Raji (cell line): Measurements from ENCODE around the gene LMNB1.

ENCODE experiments used
- POLR2A ChIP-seq: IDR thresholded peaks from 2 replicates; pipeline ENCODE4 v1.6.1; 2011; ENCODE audit warnings: low read depth, low read length, control low read depth; ENCODE audit not compliant: insufficient read depth

Gene LMNB1

DNA sequence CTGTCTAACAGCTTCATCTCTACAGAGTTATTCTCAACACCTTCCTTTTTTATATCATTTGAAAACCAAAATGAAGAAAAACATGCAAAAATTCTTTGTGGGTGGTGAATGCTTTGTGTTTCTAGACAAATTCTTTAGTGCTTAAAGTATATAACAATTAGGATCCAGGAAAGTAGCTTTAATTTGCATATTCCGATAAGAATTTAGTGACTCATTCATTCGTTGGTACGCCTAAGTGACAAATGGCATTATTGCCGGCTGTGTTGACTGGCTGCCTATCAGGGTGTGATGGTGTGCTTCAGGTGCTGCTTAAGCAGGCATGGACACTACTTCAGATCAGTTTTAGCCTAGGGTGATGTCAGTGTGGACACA is 35.2 kb downstream of the LMNB1 start:
- TF ChIP-seq POLR2A: no peak

DNA sequence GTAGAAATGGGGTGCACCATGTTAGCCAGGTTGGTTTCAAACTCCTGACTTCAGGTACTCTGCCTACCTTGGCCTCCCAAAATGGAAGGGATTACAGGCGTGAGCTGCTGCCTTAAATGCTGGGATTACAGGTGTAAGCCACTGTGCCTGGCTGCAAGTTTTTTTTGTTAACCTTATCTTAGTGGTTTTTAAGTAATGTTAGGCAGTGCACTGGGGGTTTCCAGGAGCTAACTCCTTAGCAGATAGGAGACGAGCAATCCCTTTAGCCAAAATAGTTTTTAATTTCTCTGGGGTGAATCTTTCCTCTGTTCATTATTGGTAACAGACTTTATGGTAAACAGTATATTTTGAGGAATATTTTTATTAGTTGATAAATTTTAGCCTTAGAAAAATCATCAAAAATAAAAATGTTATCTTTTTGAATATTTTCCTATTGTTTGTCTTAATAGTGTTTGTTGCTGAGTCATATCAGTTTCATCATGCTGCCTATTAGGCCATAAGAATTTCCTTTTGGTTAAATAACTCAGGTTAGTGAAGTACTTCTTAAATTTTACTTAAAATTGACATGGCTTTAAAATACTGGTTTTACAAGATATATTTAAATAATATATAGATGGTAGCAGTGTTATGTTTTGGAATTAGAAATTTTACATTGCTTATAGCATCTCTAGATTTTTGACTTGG is 37.9 kb downstream of the LMNB1 start:
- no peak for TF ChIP-seq POLR2A

- TF ChIP-seq POLR2A: no peak
Measured at GRCh38 chr5:126816649-126817048, 39.7 kb downstream of the LMNB1 start.

- TF ChIP-seq POLR2A: no peak
Measured at GRCh38 chr5:126818736-126819135, 41.8 kb downstream of the LMNB1 start.

DNA sequence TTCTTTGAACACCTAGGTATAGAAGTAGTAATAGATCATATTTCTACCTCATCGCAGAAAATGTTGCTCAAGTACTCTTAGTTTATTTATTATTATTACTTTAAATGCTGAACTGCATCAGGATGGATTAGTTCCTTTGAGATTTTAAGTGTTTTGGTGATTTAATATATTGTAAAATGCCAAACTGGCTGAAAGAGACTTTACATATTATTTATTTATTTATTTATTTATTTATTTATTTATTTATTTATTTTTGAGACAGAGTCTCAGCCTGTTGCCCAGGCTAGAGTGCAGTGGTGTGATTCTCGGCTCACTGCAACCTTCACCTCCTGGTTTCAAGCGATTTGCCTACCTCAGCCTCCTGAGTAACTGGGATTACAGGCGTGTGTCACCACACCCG is 42.3 kb downstream of the LMNB1 start:
- TF ChIP-seq POLR2A: no peak

DNA sequence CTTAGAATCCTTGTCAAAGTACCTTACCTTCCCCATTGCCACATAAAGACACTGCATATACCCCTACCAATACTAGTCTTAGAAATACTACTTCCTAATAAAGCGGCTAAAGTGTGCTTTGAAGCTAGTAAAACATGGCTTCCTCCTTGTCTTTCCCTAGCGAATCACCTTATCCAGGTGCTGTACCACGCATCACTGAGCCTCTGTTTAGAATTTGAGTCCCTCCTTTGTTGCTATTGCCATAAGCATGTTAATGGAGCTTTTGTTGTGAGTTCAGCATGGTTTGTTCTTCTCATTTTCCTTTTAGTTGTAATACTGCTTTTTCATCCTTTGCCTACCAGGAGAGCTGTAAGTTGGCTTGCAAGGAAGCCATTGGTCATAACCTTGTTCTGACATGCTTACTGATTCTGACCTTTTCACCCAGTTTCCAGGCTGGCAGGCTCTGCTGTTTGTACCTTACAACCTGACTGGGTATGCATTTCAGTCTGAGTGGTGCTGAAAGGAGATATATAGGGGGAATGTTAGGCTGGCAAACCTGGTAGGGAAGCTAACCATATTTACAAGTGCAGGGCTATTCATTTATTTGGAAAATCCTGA is 49.8 kb downstream of the LMNB1 start:
- TF ChIP-seq POLR2A: no peak

DNA sequence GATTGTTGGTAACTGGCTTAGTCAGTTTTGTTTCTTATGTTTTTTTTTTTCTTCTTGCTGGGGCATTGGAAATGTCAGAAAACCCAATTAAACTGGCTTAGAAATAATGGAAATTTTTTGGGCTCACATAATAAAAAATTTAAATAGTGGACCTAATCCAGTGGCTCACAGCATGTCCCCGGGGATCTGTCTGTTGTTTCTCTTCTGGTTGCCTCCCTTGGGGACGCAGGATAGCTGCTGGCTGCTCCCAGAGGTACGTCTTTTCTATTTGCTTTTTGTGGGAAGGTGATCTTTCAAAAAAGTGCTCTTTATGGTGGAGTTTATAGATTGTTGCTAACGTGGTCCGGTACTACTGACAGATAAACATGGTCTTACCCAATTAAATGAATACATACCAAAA is 52.2 kb downstream of the LMNB1 start:
- TF ChIP-seq POLR2A: no peak

DNA sequence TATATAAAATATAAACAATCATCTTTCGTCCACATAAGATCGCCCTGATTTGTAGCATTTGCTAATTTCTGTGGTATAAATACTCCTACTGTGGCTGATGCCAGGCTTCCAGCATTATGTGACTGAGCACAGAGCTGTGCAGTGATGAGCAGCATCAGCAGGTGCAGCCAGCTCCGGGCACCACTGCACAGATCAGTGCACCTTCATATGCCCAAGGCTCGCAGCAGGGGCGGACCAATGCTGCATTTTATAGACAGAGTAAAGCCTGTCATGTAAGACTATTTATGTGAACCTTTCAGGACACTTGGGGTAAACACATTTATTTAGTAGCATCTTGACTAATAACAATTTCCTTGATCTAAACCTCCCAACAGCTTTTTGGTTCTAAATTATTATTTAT is 53.1 kb downstream of the LMNB1 start:
- TF ChIP-seq POLR2A: no peak

- TF ChIP-seq POLR2A: no peak
Measured at GRCh38 chr5:126831156-126831555, 54.2 kb downstream of the LMNB1 start.

GRCh38 chr5:126836778-126837177 is 59.8 kb downstream of the LMNB1 start:
- no peak for TF ChIP-seq POLR2A

DNA sequence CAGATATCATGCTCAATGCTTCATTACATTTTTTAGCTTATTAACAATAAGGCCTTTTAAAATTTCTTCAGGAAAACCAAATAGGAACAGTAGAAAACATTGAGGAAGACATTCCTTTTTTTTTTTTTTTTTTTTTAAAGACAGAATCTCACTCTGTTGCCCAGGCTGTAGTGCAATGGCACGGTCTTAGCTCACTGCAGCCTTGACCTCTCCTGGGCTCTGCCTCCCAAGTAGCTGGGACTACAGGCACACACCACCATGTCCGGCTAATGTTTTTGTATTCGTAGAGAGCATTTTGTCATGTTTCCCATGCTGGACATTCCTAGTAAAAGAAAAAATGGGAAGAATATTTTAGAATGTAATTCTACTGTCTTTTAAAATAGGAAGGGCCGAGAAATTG is 60.3 kb downstream of the LMNB1 start:
- TF ChIP-seq POLR2A: no peak

DNA sequence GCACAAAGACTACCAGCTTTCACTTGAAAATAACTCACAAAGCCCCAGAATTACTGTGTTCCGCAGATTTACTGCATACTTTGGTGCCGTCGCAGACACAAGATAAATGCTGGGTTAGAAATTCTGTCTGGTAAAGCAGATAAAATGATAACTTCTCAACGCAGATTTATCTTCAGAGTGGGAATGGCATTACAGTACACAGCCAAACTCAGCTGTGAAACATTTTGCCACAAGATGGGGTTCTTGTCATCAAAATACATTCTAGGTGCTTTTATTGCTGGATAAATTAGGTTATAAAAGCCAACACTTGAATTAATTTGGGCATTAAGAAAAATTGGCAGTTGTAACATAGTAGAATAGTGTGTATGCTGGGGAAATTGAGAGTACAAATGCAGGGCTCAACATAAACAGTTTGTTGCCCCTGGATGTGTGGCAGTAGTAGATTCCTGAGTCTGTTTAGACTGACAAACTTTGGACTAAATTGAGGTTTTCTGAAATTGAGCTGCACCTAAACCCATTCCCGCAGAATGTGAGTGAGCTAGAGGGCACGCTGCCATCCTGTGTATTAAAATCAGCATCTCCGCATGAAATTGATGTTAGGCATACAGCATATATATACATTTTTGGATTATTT is 61.1 kb downstream of the LMNB1 start:
- no peak for TF ChIP-seq POLR2A

DNA sequence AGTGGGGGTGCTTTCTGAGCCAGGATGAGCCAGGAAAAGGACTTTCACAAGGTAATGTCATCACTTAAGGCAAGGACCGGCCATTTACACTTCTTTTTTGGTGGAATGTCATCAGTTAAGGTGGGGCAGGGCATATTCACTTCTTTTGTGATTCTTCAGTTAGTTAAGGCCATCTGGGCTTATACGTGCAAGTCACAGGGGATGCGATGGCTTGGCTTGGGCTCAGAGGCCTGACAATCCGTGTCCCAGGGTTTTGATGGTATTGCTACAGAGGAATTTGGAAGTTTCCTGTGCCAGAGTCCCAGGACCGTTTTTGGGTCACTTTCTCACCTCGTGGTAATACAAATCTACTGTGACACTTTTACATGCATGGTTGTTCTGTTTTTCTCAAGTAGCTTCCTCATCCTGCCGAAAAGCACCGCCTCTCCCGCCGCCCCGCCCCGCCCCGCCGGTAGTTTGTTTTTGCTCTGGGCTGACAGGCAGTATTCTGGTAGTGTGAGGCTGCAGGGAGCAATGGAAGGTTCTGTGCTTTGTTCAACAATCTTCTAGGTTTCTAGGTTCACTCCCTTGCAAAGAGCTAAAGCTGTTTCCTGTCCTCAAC is 68.6 kb downstream of the LMNB1 start:
- TF ChIP-seq POLR2A: peak; percentile 33; the same call in 1 of the 2 replicates

DNA sequence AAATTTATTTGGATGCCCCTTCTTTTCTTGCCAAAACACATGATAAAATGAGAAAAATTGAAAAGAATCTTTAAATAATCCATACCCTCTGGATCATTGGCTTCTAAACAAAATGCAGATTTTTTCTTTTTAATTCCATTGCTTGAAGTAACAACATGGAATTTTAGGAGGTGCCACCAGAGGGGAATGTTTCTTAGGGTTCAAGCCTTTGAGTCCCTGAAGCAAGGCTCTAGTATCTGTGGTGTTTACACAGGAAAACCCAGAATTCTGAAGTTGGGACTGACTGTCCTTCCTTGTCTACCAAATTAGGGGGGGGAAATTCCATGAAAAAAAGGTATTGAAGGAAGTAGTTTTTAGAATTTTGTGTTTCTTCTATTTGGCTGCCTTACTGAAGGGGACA is 69.4 kb downstream of the LMNB1 start:
- TF ChIP-seq POLR2A: no peak

DNA sequence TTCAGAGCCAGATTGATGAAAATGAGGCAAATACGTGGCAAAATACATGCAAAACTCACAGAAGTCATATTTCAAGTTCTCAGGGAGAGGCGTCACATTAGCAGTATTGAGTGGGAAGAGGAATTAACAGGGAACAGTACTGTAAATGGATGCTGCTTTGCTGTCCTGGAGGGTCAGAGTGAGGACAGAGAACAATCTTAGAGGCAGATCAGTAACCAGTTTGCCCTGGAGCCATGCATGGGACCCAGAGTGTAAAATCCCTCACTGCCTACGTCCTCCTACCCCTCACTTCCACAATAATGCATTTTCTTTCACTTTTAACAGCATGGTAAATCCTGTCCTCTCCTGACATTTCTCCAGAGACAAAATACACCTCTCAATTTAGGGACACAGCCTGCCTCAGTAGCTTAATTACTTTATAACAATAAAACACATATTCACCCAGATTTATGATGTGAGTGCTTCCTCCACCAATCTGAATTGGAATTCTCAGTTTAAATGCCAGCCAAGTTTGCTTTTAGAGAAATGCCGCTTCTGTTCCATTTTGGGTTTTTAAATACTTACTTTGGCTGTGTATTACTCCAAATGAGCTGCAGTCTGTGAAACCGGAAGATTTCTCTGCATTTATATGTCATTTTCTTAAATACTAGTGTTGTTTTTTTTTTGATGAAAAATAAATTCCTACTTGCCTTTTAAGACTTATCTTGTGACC is 70.0 kb downstream of the LMNB1 start:
- no peak for TF ChIP-seq POLR2A

DNA sequence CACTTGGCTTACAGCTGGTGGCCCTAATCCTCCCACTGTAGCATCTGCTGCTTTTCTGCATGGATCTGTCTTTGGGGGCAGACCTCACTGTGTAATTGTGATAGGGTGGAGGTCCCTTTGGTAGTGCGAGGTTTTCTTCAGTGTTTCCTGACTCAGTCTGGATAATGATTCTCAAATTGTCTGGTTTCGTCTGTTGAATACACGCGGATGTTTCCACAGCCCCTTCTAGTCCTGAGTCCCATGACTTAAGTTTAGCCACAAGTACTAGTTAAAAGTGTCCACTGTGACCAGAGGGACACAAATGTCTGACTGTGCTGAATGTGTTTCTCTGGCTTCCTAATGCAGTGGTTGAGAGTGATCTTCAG is 70.5 kb downstream of the LMNB1 start:
- no peak for TF ChIP-seq POLR2A

DNA sequence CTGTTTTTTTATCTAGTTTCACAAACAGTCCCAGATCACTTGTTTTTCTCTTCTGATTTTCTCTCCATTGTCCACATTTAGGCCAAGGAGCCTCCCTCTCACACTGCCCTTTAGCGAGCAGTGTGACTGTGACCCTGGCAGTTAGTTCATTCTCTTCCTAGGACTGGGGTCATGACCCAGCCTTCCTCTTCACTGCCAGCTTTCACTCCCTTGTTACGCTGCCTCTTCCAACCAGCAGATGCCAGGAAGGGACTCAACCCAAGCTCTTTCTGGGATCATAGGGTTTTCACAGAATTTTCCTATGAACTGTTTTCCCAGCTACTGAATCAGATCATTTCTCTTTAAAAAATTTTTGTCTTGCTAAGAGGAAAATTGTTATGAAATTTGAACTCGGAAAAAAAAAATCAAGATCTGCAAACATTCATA is 70.9 kb downstream of the LMNB1 start:
- no peak for TF ChIP-seq POLR2A
